ENCODE results near the gene ACOT2. TPM values are rescaled to one million over a fixed set of nuclear protein-coding genes. Genes with fewer than 3 reads are reported as not detected.
"Not testable (repeated sequence)": the region's sequence is repeated elsewhere in the genome, so short reads cannot be mapped to it uniquely, and the experiment has no call there.

ACOT2 gene
- total RNA-seq, 1 donor from 2014 or later = 52.9 TPM

GRCh38 chr14:73567358-73567757, 1.7 kb upstream of the ACOT2 start:
- Histone ChIP-seq H3K4me3 (peak overlapping the region; percentile 73), H3K27ac (peak overlapping the region; percentile 94), H3K4me1 (peaks cover 36% of the 10 kb centered on the region), H3K27me3 (ENCODE audit: low read depth) (no peaks in the 10 kb centered on the region), H3K9me3 (no peaks in the 10 kb centered on the region), H3K36me3 (no peaks in the 10 kb centered on the region)
- TF ChIP-seq CTCF (IDR thresholded peaks at IDR 0.05) = no peak
- DNase-seq (no peak), ATAC-seq (no peak)
- intact Hi-C loops (cut with DNase I) = no loop called here

- intact Hi-C loops (cut with DNase I) = no loop called here
- no peaks in the 10 kb centered on the region for H3K36me3 ChIP-seq
- H3K9me3 ChIP-seq = no peaks in the 10 kb centered on the region
- H3K27me3 ChIP-seq (ENCODE audit: low read depth) = no peaks in the 10 kb centered on the region
- peak overlapping the region; percentile 73 for H3K4me3 ChIP-seq
- H3K27ac ChIP-seq = peak overlapping the region; percentile 94
- peak in 1 of 2 donors; percentile 53 for ATAC-seq
- TF ChIP-seq CTCF (IDR thresholded peaks at IDR 0.05) = no peak
- H3K4me1 ChIP-seq = peaks cover 36% of the 10 kb centered on the region
- no peak for DNase-seq
Observed at GRCh38 chr14:73567951-73568885, 795 bp upstream of the ACOT2 start.

- H3K4me1 ChIP-seq = peaks cover 36% of the 10 kb centered on the region
- H3K27ac ChIP-seq = peak overlapping the region; percentile 94
- H3K27me3 ChIP-seq (ENCODE audit: low read depth); H3K36me3 ChIP-seq; DNase-seq; ATAC-seq; H3K9me3 ChIP-seq; intact Hi-C loops (cut with DNase I): not testable (repeated sequence)
- peak overlapping the region; percentile 73 for H3K4me3 ChIP-seq
Observed at GRCh38 chr14:73568886-73569184, 178 bp upstream of the ACOT2 start.

GRCh38 chr14:73570913-73571312, 1.9 kb downstream of the ACOT2 start:
- Histone ChIP-seq H3K4me3 (peak overlapping the region; percentile 73), H3K4me1 (peaks cover 36% of the 10 kb centered on the region), H3K36me3 (peaks cover 16% of the 10 kb centered on the region)
- intact Hi-C loops (cut with DNase I); H3K27me3 ChIP-seq (ENCODE audit: low read depth); H3K27ac ChIP-seq; H3K9me3 ChIP-seq: not testable (repeated sequence)
- peak; percentile 78 to 87 for ATAC-seq
- DNase-seq = peak; percentile 75
- TF ChIP-seq CTCF (IDR thresholded peaks at IDR 0.05) = peak; percentile 69

- H3K27ac ChIP-seq; H3K9me3 ChIP-seq; intact Hi-C loops (cut with DNase I); ATAC-seq; H3K4me3 ChIP-seq; H3K27me3 ChIP-seq (ENCODE audit: low read depth); DNase-seq: not testable (repeated sequence)
- Histone ChIP-seq H3K4me1 (peaks cover 17% of the 10 kb centered on the region), H3K36me3 (peaks cover 30% of the 10 kb centered on the region)
Observed at GRCh38 chr14:73573034-73573433, 4.0 kb downstream of the ACOT2 start.

- ATAC-seq; H3K27ac ChIP-seq; H3K9me3 ChIP-seq; H3K27me3 ChIP-seq (ENCODE audit: low read depth); H3K4me3 ChIP-seq; intact Hi-C loops (cut with DNase I); DNase-seq: not testable (repeated sequence)
- peaks cover 37% of the 10 kb centered on the region for H3K36me3 ChIP-seq
- H3K4me1 ChIP-seq = peaks cover 10% of the 10 kb centered on the region
Observed at GRCh38 chr14:73573740-73574139, 4.7 kb downstream of the ACOT2 start.

- H3K27ac ChIP-seq; intact Hi-C loops (cut with DNase I); H3K9me3 ChIP-seq; ATAC-seq; DNase-seq; H3K4me3 ChIP-seq; H3K27me3 ChIP-seq (ENCODE audit: low read depth); H3K4me1 ChIP-seq: not testable (repeated sequence)
- H3K36me3 ChIP-seq = peaks cover 40% of the 10 kb centered on the region
Observed at GRCh38 chr14:73574251-73574650, 5.2 kb downstream of the ACOT2 start.
